Spleen (tissue), 7 donors: ENCODE results near the gene ABCA8.

Source experiments
- POLR2A ChIP-seq, 3 donors: fragments of 450-650 bp; IDR thresholded peaks; one replicate each; pipeline ENCODE4 v1.5.1; 2017; ENCODE audit warnings: antibody characterized with exemption in 3 of 3, mild to moderate bottlenecking in 1 of 3
- POLR2AphosphoS5 ChIP-seq, 3 donors: sonication (generic); formaldehyde crosslinking; IDR thresholded peaks; one replicate each; pipeline ENCODE4 v1.5.1; 2017; ENCODE audit warnings: antibody characterized with exemption in 3 of 3
- TF ChIP-seq, protein P1 (sequence below), 11 experiments: fragments of 200-600 bp in 7 of 11; fragments of 450-650 bp in 4 of 11; sonication (generic) in 4 of 11; IDR thresholded peaks in 8 of 11; conservative IDR thresholded peaks in 3 of 11; 1 replicate in 7 of 11; 2 replicates in 4 of 11; pipeline versions ENCODE4 v1.4.0 to v1.8.0; 2016 to 2021; ENCODE audit warnings: antibody characterized with exemption in 11 of 11, inconsistent platforms in 4 of 11, mild to moderate bottlenecking in 1 of 11
- donor health status: DM: no; HTN: no; CAD: no; lungs with moderate emphysema.
- donor health status: DM: no; HTN: no; CAD: no.
- donor health status: DM: no; HTN: no; CAD: no.

DNA sequence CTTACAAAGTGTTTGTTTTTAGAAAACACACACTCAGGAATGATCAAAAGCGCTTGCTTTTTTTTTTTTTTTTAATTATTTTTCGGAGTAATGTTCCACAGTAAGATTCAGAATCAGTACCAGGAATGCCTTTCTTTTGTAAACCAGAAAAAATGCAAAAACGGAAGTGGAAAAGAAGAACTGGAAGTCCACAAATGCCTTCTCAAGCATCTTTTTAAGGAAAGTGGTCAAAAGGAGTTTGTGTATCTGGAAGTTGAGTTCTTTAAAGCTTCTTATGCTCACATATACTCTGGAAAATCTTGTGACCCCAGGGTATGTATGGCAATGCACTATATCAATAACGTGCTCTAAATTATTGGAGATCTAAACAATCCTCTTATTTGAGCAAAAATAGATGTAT lies 126.0 kb downstream of the ABCA8 start:
- TF ChIP-seq, protein P1, sequence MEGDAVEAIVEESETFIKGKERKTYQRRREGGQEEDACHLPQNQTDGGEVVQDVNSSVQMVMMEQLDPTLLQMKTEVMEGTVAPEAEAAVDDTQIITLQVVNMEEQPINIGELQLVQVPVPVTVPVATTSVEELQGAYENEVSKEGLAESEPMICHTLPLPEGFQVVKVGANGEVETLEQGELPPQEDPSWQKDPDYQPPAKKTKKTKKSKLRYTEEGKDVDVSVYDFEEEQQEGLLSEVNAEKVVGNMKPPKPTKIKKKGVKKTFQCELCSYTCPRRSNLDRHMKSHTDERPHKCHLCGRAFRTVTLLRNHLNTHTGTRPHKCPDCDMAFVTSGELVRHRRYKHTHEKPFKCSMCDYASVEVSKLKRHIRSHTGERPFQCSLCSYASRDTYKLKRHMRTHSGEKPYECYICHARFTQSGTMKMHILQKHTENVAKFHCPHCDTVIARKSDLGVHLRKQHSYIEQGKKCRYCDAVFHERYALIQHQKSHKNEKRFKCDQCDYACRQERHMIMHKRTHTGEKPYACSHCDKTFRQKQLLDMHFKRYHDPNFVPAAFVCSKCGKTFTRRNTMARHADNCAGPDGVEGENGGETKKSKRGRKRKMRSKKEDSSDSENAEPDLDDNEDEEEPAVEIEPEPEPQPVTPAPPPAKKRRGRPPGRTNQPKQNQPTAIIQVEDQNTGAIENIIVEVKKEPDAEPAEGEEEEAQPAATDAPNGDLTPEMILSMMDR (IDR thresholded peaks at IDR 0.05 in 8 of 11, conservative IDR thresholded peaks at IDR 0.05 in 3 of 11) = no peak
- TF ChIP-seq POLR2AphosphoS5 (IDR thresholded peaks at IDR 0.05) = no peak
- TF ChIP-seq POLR2A (IDR thresholded peaks at IDR 0.05) = no peak
